Measurements from ENCODE around the gene AGFG2.

DNA sequence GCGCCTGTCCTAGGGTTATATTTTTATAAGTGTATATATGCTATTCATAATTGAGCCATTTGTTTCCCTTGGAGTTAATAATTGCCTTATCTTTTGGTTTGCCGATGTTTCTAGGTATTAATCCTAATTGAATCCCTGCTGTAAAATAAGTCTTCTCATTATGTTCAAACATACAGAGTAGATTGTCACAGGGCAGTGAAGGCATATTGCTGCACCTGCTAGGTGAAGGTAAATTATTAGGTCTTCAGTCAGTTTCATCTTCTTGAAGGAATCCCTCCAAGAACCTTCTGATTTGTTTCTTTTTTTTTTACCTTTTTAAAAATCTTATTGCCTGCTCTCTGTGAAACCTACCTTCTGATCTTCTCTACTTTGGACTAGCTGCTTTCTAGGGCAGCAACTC, 17.9 kb upstream of the AGFG2 start:
- TF ChIP-seq, protein P1, sequence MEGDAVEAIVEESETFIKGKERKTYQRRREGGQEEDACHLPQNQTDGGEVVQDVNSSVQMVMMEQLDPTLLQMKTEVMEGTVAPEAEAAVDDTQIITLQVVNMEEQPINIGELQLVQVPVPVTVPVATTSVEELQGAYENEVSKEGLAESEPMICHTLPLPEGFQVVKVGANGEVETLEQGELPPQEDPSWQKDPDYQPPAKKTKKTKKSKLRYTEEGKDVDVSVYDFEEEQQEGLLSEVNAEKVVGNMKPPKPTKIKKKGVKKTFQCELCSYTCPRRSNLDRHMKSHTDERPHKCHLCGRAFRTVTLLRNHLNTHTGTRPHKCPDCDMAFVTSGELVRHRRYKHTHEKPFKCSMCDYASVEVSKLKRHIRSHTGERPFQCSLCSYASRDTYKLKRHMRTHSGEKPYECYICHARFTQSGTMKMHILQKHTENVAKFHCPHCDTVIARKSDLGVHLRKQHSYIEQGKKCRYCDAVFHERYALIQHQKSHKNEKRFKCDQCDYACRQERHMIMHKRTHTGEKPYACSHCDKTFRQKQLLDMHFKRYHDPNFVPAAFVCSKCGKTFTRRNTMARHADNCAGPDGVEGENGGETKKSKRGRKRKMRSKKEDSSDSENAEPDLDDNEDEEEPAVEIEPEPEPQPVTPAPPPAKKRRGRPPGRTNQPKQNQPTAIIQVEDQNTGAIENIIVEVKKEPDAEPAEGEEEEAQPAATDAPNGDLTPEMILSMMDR (conservative IDR thresholded peaks at IDR 0.05; ENCODE audit: low read depth, low read length): no peak
- no peak for TF ChIP-seq EZH2 (IDR thresholded peaks at IDR 0.05; ENCODE audit: borderline replicate concordance, low read depth, low read length, poor library complexity, severe bottlenecking)

All from A673 (cell line).